HepG2 (cell line): ENCODE results near the gene CEP89.

Experiments
- MXI1 ChIP-seq: IDR thresholded peaks from 3 replicates; pipeline ENCODE4 v1.6.1; 2012; ENCODE audit warnings: low read depth, low read length, inconsistent platforms, borderline replicate concordance
- NBN ChIP-seq: fragments of 450-650 bp; conservative IDR thresholded peaks from 2 replicates; pipeline ENCODE4 v1.6.1; 2017
- POLR2A ChIP-seq, 2 experiments: IDR thresholded peaks; 2 replicates each; pipeline ENCODE4 v1.6.1; 2011; ENCODE audit warnings: low read depth in 2 of 2, low read length in 2 of 2, mild to moderate bottlenecking in 1 of 2, moderate library complexity in 1 of 2; ENCODE audit not compliant: insufficient read depth in 1 of 2
- TAF1 ChIP-seq: sonication (generic); formaldehyde crosslinking; IDR thresholded peaks from 2 replicates; pipeline ENCODE4 v1.4.0; 2020; ENCODE audit warnings: missing genetic modification reagents
- ZNF33A ChIP-seq: sonication (generic); formaldehyde crosslinking; IDR thresholded peaks from 2 replicates; pipeline ENCODE4 v1.5.1; 2020; ENCODE audit warnings: missing genetic modification reagents, mild to moderate bottlenecking, moderate library complexity, borderline replicate concordance
- ZNF75D ChIP-seq: sonication (generic); formaldehyde crosslinking; IDR thresholded peaks from 2 replicates; pipeline ENCODE4 v1.8.1; 2023; ENCODE audit warnings: missing genetic modification reagents, mild to moderate bottlenecking, borderline replicate concordance
- TF ChIP-seq, protein P1 (sequence below): sonication (generic); formaldehyde crosslinking; IDR thresholded peaks from 2 replicates; pipeline ENCODE4 v1.5.0; 2020; ENCODE audit warnings: mild to moderate bottlenecking, missing genetic modification reagents, moderate library complexity
- TF ChIP-seq, protein P2 (sequence below): IDR thresholded peaks from 2 replicates; pipeline ENCODE4 v1.6.1; 2016; ENCODE audit warnings: mild to moderate bottlenecking

DNA sequence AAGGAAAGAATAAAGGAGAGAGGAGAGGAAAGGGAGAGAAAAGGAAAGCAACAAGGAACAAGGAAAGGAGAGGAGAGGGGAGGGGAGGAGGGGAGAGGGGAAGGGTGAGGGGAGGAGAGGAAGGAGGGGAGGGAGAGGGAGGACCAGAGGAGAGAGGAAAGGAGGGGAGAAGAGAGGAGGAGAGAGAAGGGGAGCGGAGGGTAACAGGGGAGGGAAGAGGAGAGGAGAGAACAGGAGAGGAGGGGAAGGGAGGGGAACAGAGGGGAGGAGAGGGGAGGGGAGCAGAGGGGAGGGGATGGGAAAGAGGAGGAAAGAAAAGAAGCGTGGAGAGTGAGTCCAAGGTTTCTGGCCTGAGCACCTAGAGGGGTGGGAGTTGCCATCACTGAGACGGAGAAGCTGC, 27.0 kb upstream of the CEP89 start:
- TF ChIP-seq POLR2A (IDR thresholded peaks at IDR 0.05; ENCODE audit: insufficient read depth in 1 of 2, low read depth in 2 of 2, low read length in 2 of 2) (no peak), MXI1 (no peak), ZNF33A (CRISPR knock-in tag) (no peak), TAF1 (CRISPR knock-in tag) (no peak), ZNF75D (CRISPR knock-in tag) (no peak), NBN (no peak)
- TF ChIP-seq, protein P1, sequence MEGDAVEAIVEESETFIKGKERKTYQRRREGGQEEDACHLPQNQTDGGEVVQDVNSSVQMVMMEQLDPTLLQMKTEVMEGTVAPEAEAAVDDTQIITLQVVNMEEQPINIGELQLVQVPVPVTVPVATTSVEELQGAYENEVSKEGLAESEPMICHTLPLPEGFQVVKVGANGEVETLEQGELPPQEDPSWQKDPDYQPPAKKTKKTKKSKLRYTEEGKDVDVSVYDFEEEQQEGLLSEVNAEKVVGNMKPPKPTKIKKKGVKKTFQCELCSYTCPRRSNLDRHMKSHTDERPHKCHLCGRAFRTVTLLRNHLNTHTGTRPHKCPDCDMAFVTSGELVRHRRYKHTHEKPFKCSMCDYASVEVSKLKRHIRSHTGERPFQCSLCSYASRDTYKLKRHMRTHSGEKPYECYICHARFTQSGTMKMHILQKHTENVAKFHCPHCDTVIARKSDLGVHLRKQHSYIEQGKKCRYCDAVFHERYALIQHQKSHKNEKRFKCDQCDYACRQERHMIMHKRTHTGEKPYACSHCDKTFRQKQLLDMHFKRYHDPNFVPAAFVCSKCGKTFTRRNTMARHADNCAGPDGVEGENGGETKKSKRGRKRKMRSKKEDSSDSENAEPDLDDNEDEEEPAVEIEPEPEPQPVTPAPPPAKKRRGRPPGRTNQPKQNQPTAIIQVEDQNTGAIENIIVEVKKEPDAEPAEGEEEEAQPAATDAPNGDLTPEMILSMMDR (CRISPR knock-in tag): no peak
- TF ChIP-seq, protein P2, sequence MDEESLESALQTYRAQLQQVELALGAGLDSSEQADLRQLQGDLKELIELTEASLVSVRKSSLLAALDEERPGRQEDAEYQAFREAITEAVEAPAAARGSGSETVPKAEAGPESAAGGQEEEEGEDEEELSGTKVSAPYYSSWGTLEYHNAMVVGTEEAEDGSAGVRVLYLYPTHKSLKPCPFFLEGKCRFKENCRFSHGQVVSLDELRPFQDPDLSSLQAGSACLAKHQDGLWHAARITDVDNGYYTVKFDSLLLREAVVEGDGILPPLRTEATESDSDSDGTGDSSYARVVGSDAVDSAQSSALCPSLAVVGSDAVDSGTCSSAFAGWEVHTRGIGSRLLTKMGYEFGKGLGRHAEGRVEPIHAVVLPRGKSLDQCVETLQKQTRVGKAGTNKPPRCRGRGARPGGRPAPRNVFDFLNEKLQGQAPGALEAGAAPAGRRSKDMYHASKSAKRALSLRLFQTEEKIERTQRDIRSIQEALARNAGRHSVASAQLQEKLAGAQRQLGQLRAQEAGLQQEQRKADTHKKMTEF: no peak
